GM21528 (cell line): ENCODE data around the gene GSTT4.
"Not testable (repeated sequence)": the region's sequence is repeated elsewhere in the genome, so short reads cannot be mapped to it uniquely, and the experiment has no call there.

Source experiments
- ATAC-seq: cut with Tn5 transposase; IDR thresholded peaks from one replicate; pipeline ENCODE4 v1.9.1; 2021; ENCODE audit warnings: mild to moderate bottlenecking, moderate library complexity; ENCODE audit not compliant: unreplicated experiment, low FRiP score

Gene GSTT4

GRCh38 chr22:23955886-23956285, 49.4 kb downstream of the GSTT4 start:
- ATAC-seq = not testable (repeated sequence)

GRCh38 chr22:23954991-23955305, 50.3 kb downstream of the GSTT4 start:
- ATAC-seq = not testable (repeated sequence)

GRCh38 chr22:23954193-23954990, 50.9 kb downstream of the GSTT4 start:
- ATAC-seq = not testable (repeated sequence)

GRCh38 chr22:23953485-23953884, 51.8 kb downstream of the GSTT4 start:
- not testable (repeated sequence) for ATAC-seq

GRCh38 chr22:23952794-23953405, 52.4 kb downstream of the GSTT4 start:
- ATAC-seq = not testable (repeated sequence)

- not testable (repeated sequence) for ATAC-seq
Observed at GRCh38 chr22:23951383-23951782, 53.9 kb downstream of the GSTT4 start.

- ATAC-seq = not testable (repeated sequence)
Observed at GRCh38 chr22:23949764-23950163, 55.5 kb downstream of the GSTT4 start.
